ENCODE data around the gene SRBD1.

SRBD1 gene

DNA sequence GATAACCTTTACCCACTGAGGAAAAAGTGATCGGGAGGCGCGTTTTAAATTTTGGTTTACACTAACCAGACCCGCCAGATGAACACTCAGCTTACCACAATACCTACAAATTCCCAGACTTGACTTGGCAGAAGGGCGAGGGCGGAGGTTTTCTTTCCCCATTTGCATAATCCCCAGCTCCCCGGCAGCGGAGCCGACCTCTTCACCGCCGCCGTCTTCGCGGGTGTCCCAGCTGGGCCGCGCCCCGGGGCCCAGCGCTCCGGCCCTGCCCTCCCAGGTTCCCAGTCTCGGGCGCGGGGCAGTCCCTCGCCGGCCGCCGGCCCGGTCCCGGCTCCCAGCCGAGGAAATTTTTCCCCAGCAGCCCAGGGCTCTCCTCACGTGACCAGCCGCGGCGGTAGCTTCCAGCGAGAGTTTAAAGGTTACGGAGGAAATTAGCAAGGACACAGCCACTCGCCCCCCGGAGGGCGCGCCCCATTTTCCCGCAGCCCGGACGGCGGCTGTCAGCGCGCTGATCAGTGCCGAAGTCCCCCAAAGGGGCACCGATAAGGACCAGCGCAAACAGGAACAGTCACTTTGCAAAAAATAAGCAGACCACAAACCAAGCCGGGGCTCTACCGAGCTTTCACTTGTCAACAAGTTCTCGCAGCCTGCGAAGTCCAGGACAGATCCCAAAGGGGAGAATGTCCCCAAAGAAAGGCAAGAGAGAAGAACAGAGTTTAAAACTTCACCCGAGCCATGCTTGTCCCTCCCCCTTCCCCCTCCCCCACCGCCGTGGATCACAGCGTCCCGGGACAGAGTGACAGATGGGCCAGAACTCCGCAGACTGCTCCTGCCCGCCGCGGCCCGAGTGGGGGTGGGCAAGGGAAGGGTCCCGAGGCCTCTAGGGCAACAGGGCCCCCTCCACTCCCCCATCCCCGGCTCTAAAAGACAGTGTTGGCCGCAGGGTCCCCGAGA is 39.1 kb upstream of the SRBD1 start:
- peak; percentile 63 for DNase-seq
- Histone ChIP-seq H3F3A (ENCODE audit: insufficient read depth, low read length) (peaks cover 10% of the 10 kb centered on the region; the same call in 1 of the 2 replicates), H3K9ac (ENCODE audit: low read length) (peak overlapping the region; percentile 65), H3K4me3 (ENCODE audit: low read length) (peak overlapping the region; percentile 72), H2AFZ (ENCODE audit: low read length) (peak overlapping the region; percentile 57), H3K36me3 (replicated peaks; ENCODE audit: insufficient read depth, low read length) (no peaks in the 10 kb centered on the region), H3K4me2 (ENCODE audit: low read depth, low read length) (peak overlapping the region; percentile 81), H4K20me1 (ENCODE audit: insufficient read depth, low read length) (no peaks in the 10 kb centered on the region), H3K27me3 (replicated peaks; ENCODE audit: insufficient read depth, low read length) (no peaks in the 10 kb centered on the region), H3K9me3 (replicated peaks; ENCODE audit: insufficient read depth, low read length) (no peaks in the 10 kb centered on the region), H3K9me2 (replicated peaks; ENCODE audit: insufficient read depth, low read length) (no peaks in the 10 kb centered on the region), H3K27ac (ENCODE audit: low read length) (peak overlapping the region; percentile 57; the same call in 1 of the 2 replicates), H3K79me2 (ENCODE audit: low read length) (peaks cover 30% of the 10 kb centered on the region), H3K4me1 (ENCODE audit: low read length) (peaks cover 11% of the 10 kb centered on the region; the same call in 1 of the 2 replicates)
- no peak for TF ChIP-seq EZH2phosphoT487 (IDR thresholded peaks at IDR 0.05; ENCODE audit: low read length)

DNA sequence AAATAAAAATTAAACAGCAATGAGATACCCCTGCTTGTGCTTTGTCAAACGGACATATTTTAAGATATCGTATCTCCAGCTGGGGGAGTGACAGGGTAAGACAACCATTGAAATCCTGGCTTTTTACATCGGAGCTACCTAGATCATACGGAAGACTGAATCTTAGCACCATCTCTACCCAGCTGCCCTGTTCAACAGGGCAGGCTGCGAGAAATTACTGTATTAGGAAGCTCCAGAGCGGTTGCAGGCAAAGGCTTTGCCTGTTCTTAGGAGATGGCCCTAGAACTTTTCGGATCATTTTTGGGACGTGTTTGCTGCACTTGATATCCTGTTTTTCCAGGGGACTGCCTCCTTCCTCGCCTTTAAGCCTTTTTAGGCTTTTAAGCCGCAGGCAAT is 38.4 kb upstream of the SRBD1 start:
- H3K27ac ChIP-seq (ENCODE audit: low read length): no peak overlapping the region; the same call in 1 of the 2 replicates
- H3K9me3 ChIP-seq (replicated peaks; ENCODE audit: insufficient read depth, low read length): no peaks in the 10 kb centered on the region
- peak overlapping the region; percentile 57 for H2AFZ ChIP-seq (ENCODE audit: low read length)

DNA sequence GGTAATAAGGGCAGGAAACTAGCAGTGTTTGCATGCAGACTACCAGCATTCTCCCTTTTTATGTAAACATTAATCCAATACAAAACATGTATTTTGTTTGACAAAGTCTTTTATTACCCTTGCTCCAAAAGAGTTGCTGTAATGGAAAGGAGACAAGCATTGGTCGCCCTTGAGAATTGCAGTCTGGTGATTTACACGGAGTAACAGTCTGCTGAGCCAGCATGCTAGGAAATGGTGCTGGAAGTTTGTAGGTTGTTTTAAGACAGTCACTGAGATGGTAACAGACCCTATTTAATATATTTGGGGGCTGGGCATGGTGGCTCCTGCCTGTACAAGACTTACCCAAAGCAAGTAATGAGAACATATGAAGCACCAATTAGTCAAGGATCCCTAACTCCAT is 37.6 kb upstream of the SRBD1 start:
- Histone ChIP-seq H3K9me2 (replicated peaks; ENCODE audit: insufficient read depth, low read length) (no peaks in the 10 kb centered on the region), H3K36me3 (replicated peaks; ENCODE audit: insufficient read depth, low read length) (no peaks in the 10 kb centered on the region), H3K27ac (ENCODE audit: low read length) (no peak overlapping the region), H3K4me2 (ENCODE audit: low read depth, low read length) (no peak overlapping the region), H3K27me3 (replicated peaks; ENCODE audit: insufficient read depth, low read length) (no peaks in the 10 kb centered on the region), H3K4me3 (ENCODE audit: low read length) (no peak overlapping the region), H2AFZ (ENCODE audit: low read length) (no peak overlapping the region), H3K4me1 (ENCODE audit: low read length) (peaks cover 11% of the 10 kb centered on the region; the same call in 1 of the 2 replicates), H4K20me1 (ENCODE audit: insufficient read depth, low read length) (no peaks in the 10 kb centered on the region), H3K9me3 (replicated peaks; ENCODE audit: insufficient read depth, low read length) (no peaks in the 10 kb centered on the region), H3K79me2 (ENCODE audit: low read length) (peaks cover 18% of the 10 kb centered on the region), H3K9ac (ENCODE audit: low read length) (no peak overlapping the region), H3F3A (ENCODE audit: insufficient read depth, low read length) (peaks cover 10% of the 10 kb centered on the region; the same call in 1 of the 2 replicates)
- TF ChIP-seq EZH2 (optimal IDR thresholded peaks at IDR 0.05; ENCODE audit: low read depth, low read length) (no peak), EZH2phosphoT487 (IDR thresholded peaks at IDR 0.05; ENCODE audit: low read length) (no peak)
- TF ChIP-seq, protein P1, sequence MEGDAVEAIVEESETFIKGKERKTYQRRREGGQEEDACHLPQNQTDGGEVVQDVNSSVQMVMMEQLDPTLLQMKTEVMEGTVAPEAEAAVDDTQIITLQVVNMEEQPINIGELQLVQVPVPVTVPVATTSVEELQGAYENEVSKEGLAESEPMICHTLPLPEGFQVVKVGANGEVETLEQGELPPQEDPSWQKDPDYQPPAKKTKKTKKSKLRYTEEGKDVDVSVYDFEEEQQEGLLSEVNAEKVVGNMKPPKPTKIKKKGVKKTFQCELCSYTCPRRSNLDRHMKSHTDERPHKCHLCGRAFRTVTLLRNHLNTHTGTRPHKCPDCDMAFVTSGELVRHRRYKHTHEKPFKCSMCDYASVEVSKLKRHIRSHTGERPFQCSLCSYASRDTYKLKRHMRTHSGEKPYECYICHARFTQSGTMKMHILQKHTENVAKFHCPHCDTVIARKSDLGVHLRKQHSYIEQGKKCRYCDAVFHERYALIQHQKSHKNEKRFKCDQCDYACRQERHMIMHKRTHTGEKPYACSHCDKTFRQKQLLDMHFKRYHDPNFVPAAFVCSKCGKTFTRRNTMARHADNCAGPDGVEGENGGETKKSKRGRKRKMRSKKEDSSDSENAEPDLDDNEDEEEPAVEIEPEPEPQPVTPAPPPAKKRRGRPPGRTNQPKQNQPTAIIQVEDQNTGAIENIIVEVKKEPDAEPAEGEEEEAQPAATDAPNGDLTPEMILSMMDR (IDR thresholded peaks at IDR 0.05; ENCODE audit: low read length): no peak
- DNase-seq: no peak

More for the DNA sequence above, 38.4 kb upstream of the SRBD1 start:
- no peaks in the 10 kb centered on the region for H4K20me1 ChIP-seq (ENCODE audit: insufficient read depth, low read length)
- peaks cover 24% of the 10 kb centered on the region for H3K79me2 ChIP-seq (ENCODE audit: low read length)
- peak overlapping the region; percentile 81 for H3K4me2 ChIP-seq (ENCODE audit: low read depth, low read length)
- H3K9ac ChIP-seq (ENCODE audit: low read length): peak overlapping the region; percentile 65
- H3K9me2 ChIP-seq (replicated peaks; ENCODE audit: insufficient read depth, low read length): no peaks in the 10 kb centered on the region
- H3K36me3 ChIP-seq (replicated peaks; ENCODE audit: insufficient read depth, low read length): no peaks in the 10 kb centered on the region
- peaks cover 11% of the 10 kb centered on the region; the same call in 1 of the 2 replicates for H3K4me1 ChIP-seq (ENCODE audit: low read length)
- H3K27me3 ChIP-seq (replicated peaks; ENCODE audit: insufficient read depth, low read length): no peaks in the 10 kb centered on the region
- H3K4me3 ChIP-seq (ENCODE audit: low read length): peak overlapping the region; percentile 72
- no peak for TF ChIP-seq EZH2 (optimal IDR thresholded peaks at IDR 0.05; ENCODE audit: low read depth, low read length)
- TF ChIP-seq, protein P1 (IDR thresholded peaks at IDR 0.05; ENCODE audit: low read length): no peak
- TF ChIP-seq EZH2phosphoT487 (IDR thresholded peaks at IDR 0.05; ENCODE audit: low read length): no peak
- no peak for DNase-seq
- H3F3A ChIP-seq (ENCODE audit: insufficient read depth, low read length): peaks cover 10% of the 10 kb centered on the region; the same call in 1 of the 2 replicates

All from MM.1S (cell line).